ENCODE data around the gene KLHDC4.
"Not testable (repeated sequence)": the region's sequence is repeated elsewhere in the genome, so short reads cannot be mapped to it uniquely, and the experiment has no call there.

KLHDC4 gene

DNA sequence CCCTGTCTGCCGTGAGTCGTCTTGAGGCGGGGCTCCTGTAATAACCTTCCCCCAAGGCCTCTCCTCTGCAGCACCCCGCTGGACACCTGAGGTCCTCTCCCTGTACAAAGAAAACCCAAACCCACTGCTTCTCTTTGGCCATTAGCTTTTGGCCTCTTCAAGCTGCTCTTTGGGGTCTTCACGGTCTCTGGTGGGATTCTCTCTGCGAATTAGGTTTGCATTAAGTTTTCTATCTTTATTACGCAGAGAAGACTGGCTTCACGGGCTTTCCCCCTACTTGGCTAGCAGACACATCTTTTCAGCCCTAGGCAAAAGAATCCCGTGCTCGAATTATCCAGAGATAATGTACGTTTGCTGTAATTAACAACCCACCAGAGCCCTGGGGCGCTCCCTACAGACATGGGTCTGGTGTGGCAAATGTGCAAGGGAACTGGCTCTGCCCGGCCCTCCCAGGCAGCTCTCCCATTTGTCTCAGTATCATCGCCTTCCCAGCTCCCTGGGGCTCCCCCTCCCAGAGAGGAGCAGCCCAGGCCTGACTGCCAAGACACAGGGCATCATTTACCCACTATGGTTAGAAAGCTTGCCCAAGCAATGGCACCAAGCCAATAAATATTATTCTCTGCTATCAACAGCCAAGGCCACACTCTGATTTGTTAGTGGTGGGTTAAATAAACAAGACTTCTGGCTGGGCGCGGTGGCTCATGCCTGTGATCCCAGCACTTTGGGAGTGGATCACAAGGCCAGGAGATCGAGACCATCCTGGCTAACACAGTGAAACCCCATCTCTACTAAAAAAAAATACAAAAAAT lies 24.7 kb upstream of the KLHDC4 start:
- DNase-seq (ENCODE audit: insufficient read length, low spot score) (no peak), FAIRE-seq (no peak)
- TF ChIP-seq TAF1 (IDR thresholded peaks at IDR 0.05; ENCODE audit: low read depth, low read length), result no peak
- TF ChIP-seq POLR2A (IDR thresholded peaks at IDR 0.05; ENCODE audit: low read depth, low read length), result no peak
- no peak for TF ChIP-seq POLR2AphosphoS5 (IDR thresholded peaks at IDR 0.05; ENCODE audit: low read depth, low read length)
- no peak for TF ChIP-seq PAX5 (IDR thresholded peaks at IDR 0.05; ENCODE audit: insufficient read depth, low read length, severe bottlenecking)
- no peak for TF ChIP-seq SPI1 (IDR thresholded peaks at IDR 0.05; ENCODE audit: low read depth, low read length)
- no peak for TF ChIP-seq POU2F2 (IDR thresholded peaks at IDR 0.05; ENCODE audit: low read depth, low read length)

DNA sequence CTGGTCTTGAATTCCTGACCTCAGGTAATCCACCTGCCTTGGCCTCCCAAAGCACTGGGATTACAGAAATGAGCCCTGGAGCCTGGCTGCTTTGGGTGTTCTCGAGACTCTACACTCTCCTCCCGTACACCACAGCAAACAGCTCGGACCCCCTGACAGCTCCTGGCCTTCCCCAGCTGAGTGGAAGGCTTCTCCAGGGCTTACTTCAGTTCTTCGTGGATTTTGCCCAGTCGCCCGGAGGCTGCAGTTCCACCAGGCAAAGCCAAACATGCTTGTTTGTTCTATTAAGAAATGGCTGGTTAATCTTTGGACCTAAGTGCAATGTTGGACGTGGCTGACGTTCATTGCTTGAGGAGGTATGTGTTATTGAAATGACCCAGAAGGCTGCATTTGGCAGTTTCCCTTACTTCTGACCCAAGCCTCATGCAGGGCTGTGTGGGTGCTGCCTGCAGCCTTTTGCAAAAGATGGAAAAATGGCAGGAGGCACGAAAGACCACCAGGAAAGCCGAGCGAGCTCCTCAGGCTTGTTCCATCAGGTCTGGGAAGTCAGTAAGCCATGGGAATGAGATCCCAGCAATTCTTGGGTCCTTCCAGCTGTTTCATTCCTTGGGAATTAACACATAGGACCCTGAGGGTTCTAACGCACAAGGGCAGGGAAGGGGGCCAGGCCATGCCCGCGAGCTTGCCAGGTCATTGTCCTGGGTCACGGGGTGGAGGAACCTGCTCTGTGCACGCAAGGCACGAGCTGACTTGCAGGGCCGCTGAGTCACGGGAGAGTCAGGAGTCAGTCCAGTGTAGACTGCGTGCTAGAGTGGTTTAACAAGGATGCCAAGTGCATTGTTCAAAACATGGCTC lies 23.9 kb upstream of the KLHDC4 start:
- DNase-seq (ENCODE audit: insufficient read length, low spot score) (no peak), FAIRE-seq (no peak)

DNA sequence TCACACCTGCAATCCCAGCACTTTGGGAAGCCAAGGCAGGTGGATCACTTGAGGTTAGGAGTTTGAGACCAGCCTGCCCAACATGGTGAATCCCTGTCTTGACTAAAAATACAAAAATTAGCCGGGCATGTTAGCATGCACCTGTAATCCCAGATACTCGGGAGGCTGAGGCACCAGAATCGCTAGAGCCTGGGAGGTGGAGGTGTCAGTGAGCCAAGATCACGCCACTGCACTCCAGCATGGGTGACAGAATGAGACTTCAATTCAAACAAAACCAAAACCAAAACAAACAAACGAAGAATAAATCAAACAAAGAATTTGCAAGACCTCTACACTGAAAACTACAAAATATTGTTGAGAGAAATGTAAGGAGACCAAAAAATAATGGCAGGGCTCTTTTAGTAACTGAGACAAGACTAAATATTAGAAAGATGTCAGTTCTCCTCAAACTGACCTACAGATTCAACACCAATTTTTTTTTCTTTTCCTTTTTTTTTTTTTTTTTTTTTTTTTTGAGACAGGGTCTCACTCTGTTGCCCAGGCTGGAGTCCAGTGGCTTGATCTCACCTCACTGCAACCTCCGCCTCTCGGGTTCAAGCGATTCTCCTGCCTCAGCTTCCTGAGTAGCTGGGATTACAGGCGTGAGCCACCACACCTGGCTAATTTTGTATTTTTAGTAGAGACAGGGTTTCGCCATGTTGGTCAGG lies 23.1 kb upstream of the KLHDC4 start:
- not testable (repeated sequence) for FAIRE-seq

More for the DNA sequence above, 23.9 kb upstream of the KLHDC4 start:
- TF ChIP-seq POLR2AphosphoS5 (IDR thresholded peaks at IDR 0.05; ENCODE audit: low read depth, low read length) (no peak), PAX5 (IDR thresholded peaks at IDR 0.05; ENCODE audit: insufficient read depth, low read length, severe bottlenecking) (no peak), TAF1 (IDR thresholded peaks at IDR 0.05; ENCODE audit: low read depth, low read length) (no peak), SPI1 (IDR thresholded peaks at IDR 0.05; ENCODE audit: low read depth, low read length) (no peak), POLR2A (IDR thresholded peaks at IDR 0.05; ENCODE audit: low read depth, low read length) (no peak), POU2F2 (IDR thresholded peaks at IDR 0.05; ENCODE audit: low read depth, low read length) (no peak)

DNA sequence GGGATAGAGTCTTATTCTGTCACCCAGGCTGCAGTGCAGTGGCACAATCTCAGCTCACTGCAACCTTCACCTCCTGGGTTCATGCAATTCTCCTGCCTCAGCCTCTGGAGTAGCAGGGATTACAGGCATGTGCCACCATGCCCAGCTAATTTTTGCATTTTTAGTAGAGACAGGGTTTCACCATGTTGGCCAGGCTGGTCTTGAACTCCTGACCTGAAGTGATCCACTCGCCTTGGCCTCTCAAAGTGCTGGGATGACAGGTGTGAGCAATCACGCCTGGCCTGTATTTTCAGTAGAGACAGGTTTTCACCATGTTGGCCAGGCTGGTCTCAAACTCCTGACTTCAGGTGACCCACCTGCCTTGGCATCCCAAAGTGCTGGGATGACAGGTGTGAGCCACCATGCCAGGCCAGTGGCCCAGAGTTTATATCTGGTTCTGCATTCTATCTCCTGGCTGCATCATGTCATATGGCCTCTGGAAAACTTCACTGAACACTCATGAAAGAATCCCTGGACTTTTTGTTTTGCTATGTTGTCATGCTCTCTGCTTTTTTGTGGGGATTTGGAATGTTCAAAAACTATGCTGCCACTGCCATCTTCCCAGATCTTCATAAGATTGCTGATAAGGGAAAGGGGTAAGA lies 21.8 kb upstream of the KLHDC4 start:
- FAIRE-seq; DNase-seq (ENCODE audit: insufficient read length, low spot score): not testable (repeated sequence)

More for the DNA sequence above, 23.1 kb upstream of the KLHDC4 start:
- DNase-seq (ENCODE audit: insufficient read length, low spot score), result not testable (repeated sequence)

DNA sequence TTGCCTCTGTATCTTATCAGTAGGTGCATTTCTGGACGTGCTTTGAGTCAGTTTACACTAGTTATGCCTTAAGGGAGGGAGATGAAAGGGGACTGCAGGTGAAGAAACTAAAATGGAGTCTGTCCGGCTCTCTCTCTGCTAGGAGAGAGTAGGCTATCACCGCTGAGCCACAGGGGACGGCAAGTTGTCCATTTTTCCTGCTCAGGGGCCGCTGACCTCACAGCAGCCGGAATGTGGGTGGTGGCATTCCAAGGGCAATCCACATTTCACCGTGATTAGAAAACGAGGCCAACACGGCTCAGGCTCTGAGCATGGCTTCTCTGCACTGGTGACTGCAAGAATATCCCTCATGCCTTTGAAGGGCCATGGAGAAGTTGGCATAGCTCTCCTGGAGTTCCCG lies 19.0 kb upstream of the KLHDC4 start:
- DNase-seq (ENCODE audit: insufficient read length, low spot score) (no peak), FAIRE-seq (no peak)
- TF ChIP-seq TAF1 (IDR thresholded peaks at IDR 0.05; ENCODE audit: low read depth, low read length) (no peak), SPI1 (IDR thresholded peaks at IDR 0.05; ENCODE audit: low read depth, low read length) (no peak), PAX5 (IDR thresholded peaks at IDR 0.05; ENCODE audit: insufficient read depth, low read length, severe bottlenecking) (no peak), POLR2A (IDR thresholded peaks at IDR 0.05; ENCODE audit: low read depth, low read length) (no peak), POU2F2 (IDR thresholded peaks at IDR 0.05; ENCODE audit: low read depth, low read length) (no peak), POLR2AphosphoS5 (IDR thresholded peaks at IDR 0.05; ENCODE audit: low read depth, low read length) (no peak)

- TF ChIP-seq POLR2AphosphoS5 (IDR thresholded peaks at IDR 0.05; ENCODE audit: low read depth, low read length) (no peak), PAX5 (IDR thresholded peaks at IDR 0.05; ENCODE audit: insufficient read depth, low read length, severe bottlenecking) (no peak), POU2F2 (IDR thresholded peaks at IDR 0.05; ENCODE audit: low read depth, low read length) (no peak), SPI1 (IDR thresholded peaks at IDR 0.05; ENCODE audit: low read depth, low read length) (no peak), POLR2A (IDR thresholded peaks at IDR 0.05; ENCODE audit: low read depth, low read length) (no peak), TAF1 (IDR thresholded peaks at IDR 0.05; ENCODE audit: low read depth, low read length) (no peak)
- FAIRE-seq (no peak), DNase-seq (ENCODE audit: insufficient read length, low spot score) (no peak)
Observed at GRCh38 chr16:87782033-87782432, 16.2 kb upstream of the KLHDC4 start.

DNA sequence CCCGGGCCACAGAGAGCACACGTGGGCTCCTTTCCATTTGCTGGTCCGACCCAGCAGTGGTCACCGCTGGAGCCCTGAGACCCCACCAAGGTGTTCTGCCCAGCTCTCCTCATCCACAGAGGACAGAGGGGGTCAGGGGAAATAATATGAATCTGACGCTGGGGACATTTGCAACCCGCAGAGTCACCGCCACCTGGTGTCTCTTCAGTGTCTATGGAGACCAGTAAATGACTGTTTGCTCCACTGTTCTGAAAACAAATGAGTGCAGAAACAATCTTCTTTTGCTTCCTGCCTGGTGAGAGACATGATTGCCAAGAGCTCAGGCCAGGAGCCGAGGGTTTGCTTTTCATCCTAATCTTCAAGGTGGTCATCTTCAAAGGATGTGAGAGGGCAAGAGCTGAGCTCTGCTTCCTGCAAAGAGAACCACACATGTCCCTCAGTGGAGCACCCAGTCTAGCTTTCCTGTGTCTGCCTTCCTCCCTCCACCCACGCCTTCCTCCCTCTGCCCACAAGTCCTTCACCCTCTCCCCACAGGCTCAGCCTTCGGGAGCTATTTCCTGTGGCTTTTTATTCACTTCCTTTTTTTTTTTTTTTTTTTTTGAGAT lies 14.7 kb upstream of the KLHDC4 start:
- no peak for DNase-seq (ENCODE audit: insufficient read length, low spot score)
- FAIRE-seq, result peak; percentile 62
- TF ChIP-seq POU2F2 (IDR thresholded peaks at IDR 0.05; ENCODE audit: low read depth, low read length) (0 out of 2 replicates have a peak, but pooled peaks have one; percentile 10), POLR2AphosphoS5 (IDR thresholded peaks at IDR 0.05; ENCODE audit: low read depth, low read length) (no peak), SPI1 (IDR thresholded peaks at IDR 0.05; ENCODE audit: low read depth, low read length) (peak; percentile 88)

DNA sequence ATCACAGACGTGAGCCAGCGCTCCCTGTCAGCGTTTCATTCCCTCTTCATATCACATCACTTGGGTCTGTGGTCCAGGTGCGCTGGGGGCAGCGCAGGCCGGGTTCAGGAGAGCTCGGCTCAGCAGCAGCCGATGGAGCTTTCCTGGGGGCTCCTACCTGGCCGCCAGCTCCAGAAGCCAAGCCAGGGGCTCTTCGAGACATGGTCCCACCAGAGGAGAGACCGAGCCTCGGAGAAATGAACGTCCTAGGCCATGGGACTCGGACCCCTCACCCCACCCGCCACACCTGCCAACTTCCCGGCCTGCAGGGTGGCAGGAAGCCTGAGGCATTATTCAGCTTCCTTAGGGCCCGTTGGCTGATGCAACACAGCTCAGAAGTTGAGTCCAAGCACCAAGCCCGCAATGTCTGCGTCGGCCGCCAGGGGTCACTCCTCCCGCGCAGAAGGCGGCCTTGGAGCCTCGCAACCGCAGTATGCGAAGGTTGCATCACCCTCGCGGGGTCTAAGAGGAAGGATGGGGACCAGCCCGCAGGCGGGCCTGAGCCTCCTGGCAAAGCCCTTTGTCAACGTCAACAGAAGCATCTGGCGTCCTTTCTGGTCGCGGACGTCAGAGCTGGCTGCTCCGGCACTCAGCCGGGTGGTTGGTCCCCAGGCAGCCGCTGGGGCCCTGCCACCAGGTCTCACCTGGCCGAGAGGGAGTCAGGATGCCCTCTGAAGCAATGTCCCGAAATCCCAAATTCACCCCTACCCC lies 13.2 kb upstream of the KLHDC4 start:
- DNase-seq (ENCODE audit: insufficient read length, low spot score) (peak; percentile 67), FAIRE-seq (peak; percentile 88)
- TF ChIP-seq POLR2A (IDR thresholded peaks at IDR 0.05; ENCODE audit: low read depth, low read length), result no peak
- no peak for TF ChIP-seq PAX5 (IDR thresholded peaks at IDR 0.05; ENCODE audit: insufficient read depth, low read length, severe bottlenecking)
- no peak for TF ChIP-seq SPI1 (IDR thresholded peaks at IDR 0.05; ENCODE audit: low read depth, low read length)
- peak; percentile 89 for TF ChIP-seq POU2F2 (IDR thresholded peaks at IDR 0.05; ENCODE audit: low read depth, low read length)
- no peak for TF ChIP-seq POLR2AphosphoS5 (IDR thresholded peaks at IDR 0.05; ENCODE audit: low read depth, low read length)
- TF ChIP-seq TAF1 (IDR thresholded peaks at IDR 0.05; ENCODE audit: low read depth, low read length), result no peak

All from GM12891 (cell line).